Calu3 (cell line): Measurements from ENCODE around the gene GAPVD1. TPM values are rescaled to one million over a fixed set of nuclear protein-coding genes. Genes with fewer than 3 reads are reported as not detected.
A peak's percentile ranks its signal among the peaks of the same experiment; 100 is the strongest.
"Not testable (repeated sequence)": the region's sequence is repeated elsewhere in the genome, so short reads cannot be mapped to it uniquely, and the experiment has no call there.

Experiments used
- Bru-seq: library from RNA; stranded (reverse); fragments of 400-500 nt; gene quantifications from one replicate; lab custom pipeline; 2021; lab: Mats Ljungman, UMichigan
- BruChase-seq, 2 experiments: library from RNA; stranded (reverse); fragments of 400-500 nt; gene quantifications; one replicate each; lab custom pipeline; 2021; lab: Mats Ljungman, UMichigan
- BruUV-seq: library from RNA; stranded (reverse); fragments of 400-500 nt; replicated peaks from 2 replicates; lab custom pipeline; 2021; lab: Mats Ljungman, UMichigan
- CTCF ChIA-PET: fragments of 300-600 bp; sonication (Branson Sonifier 250); formaldehyde crosslinking; loops from one replicate; lab custom pipeline; 2022; ENCODE audit warnings: antibody characterized with exemption; lab: Charles Lee
- DNase-seq: peaks from one replicate; pipeline ENCODE4 v3.0.0; 2022
- H3K27ac Mint-ChIP-seq: one replicate; pipeline ENCODE4 v1.8.0; 2022; ENCODE audit warnings: mixed read lengths; ENCODE audit not compliant: unreplicated experiment
- H3K27me3 Mint-ChIP-seq: one replicate; pipeline ENCODE4 v1.8.0; 2022; ENCODE audit warnings: mixed read lengths; ENCODE audit not compliant: unreplicated experiment
- H3K36me3 Mint-ChIP-seq: one replicate; pipeline ENCODE4 v1.8.0; 2022; ENCODE audit warnings: mild to moderate bottlenecking, moderate library complexity, mixed read lengths; ENCODE audit not compliant: insufficient read depth, unreplicated experiment
- H3K4me1 Mint-ChIP-seq: one replicate; pipeline ENCODE4 v1.8.0; 2022; ENCODE audit warnings: mild to moderate bottlenecking, low read depth, mixed read lengths; ENCODE audit not compliant: unreplicated experiment
- H3K4me3 Mint-ChIP-seq: one replicate; pipeline ENCODE4 v1.8.0; 2022; ENCODE audit warnings: mild to moderate bottlenecking, low read depth, moderate library complexity, mixed read lengths; ENCODE audit not compliant: unreplicated experiment
- H3K9me3 Mint-ChIP-seq: one replicate; pipeline ENCODE4 v1.8.0; 2022; ENCODE audit warnings: low read depth, mixed read lengths; ENCODE audit not compliant: unreplicated experiment
- intact Hi-C: fragments of 100-400 bp; cut with micrococcal nuclease; formaldehyde crosslinking; loops from one replicate; pipeline ENCODE4 v1.10.0; 2022; ENCODE audit not compliant: unreplicated experiment
- long read RNA-seq: library from polyadenylated mRNA; stranded (forward); transcript quantifications from one replicate; pipeline ENCODE4 v2.0.0, GENCODE V29; 2022
- total RNA-seq: library from RNA; stranded (reverse); gene quantifications from 2 replicates; pipeline ENCODE4 v1.2.3, GENCODE V29; 2022
- TF ChIP-seq, protein P1 (sequence below): fragments of 200-600 bp; IDR thresholded peaks from one replicate; pipeline ENCODE4 v1.8.0; 2022; ENCODE audit warnings: antibody characterized with exemption; ENCODE audit not compliant: unreplicated experiment

The GAPVD1 gene, protein sequence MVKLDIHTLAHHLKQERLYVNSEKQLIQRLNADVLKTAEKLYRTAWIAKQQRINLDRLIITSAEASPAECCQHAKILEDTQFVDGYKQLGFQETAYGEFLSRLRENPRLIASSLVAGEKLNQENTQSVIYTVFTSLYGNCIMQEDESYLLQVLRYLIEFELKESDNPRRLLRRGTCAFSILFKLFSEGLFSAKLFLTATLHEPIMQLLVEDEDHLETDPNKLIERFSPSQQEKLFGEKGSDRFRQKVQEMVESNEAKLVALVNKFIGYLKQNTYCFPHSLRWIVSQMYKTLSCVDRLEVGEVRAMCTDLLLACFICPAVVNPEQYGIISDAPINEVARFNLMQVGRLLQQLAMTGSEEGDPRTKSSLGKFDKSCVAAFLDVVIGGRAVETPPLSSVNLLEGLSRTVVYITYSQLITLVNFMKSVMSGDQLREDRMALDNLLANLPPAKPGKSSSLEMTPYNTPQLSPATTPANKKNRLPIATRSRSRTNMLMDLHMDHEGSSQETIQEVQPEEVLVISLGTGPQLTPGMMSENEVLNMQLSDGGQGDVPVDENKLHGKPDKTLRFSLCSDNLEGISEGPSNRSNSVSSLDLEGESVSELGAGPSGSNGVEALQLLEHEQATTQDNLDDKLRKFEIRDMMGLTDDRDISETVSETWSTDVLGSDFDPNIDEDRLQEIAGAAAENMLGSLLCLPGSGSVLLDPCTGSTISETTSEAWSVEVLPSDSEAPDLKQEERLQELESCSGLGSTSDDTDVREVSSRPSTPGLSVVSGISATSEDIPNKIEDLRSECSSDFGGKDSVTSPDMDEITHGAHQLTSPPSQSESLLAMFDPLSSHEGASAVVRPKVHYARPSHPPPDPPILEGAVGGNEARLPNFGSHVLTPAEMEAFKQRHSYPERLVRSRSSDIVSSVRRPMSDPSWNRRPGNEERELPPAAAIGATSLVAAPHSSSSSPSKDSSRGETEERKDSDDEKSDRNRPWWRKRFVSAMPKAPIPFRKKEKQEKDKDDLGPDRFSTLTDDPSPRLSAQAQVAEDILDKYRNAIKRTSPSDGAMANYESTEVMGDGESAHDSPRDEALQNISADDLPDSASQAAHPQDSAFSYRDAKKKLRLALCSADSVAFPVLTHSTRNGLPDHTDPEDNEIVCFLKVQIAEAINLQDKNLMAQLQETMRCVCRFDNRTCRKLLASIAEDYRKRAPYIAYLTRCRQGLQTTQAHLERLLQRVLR (N-terminal part only)
- total RNA-seq = 28.7 and 32.6 TPM in 2 replicates
- Bru-seq, nascent RNA = percentile 69 among the genes with signal in this experiment
- percentile 70 among the genes with signal in this experiment for BruChase-seq, experiment 1, labeled RNA remaining after a 6-hour chase
- BruChase-seq, experiment 2, labeled RNA remaining after a 2-hour chase = percentile 71 among the genes with signal in this experiment
- long read RNA-seq, partial matches to known transcripts = 3 of 12 reads
- long read RNA-seq, other reads (novel, unspliced or antisense) = 9 of 12 reads

DNA sequence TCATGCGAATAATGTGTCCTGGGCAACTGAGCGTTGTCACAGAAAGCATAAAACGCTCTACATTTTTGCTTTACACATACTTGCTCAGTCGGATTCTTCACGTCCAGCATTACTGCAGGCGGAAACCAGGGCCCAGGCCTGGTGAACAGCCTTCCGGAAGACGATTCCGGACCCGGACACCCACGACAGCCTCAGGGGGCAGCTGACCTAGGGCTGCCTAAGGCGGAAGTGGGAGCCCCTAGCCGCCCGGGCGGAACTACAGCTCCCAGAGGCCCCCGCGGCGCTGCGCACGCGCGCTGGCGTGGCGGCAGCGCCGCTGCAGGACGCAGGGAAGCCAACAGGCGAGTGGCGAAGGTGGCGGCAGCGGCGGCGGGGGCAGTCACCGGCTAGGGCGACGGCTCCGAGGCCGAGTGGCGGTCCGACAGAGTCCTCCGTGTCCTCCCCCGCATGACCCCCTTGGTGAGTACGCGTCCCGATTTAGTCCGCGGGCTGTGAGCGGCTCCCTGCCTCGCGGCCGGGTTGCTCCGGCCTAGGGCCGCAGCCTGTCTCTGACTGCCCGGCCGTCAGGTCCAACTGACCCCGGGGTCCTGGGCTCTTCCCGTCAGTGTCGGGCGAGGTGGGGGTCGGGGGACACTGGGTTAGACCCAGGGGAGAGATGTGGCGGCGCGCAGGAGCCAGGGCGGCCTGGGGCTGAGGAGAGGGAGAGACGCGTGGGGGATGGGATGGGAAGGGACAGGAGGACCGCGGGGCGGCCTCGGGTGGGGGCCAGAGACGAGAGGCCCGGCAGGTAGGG is at the start of gene GAPVD1:
Gene GAPVD1, plus strand, starts transcription at position 326 of the 793 bp plus-strand sequence. CDS start 37,096 bp downstream, outside the sequence.
- no TSS peak for BruUV-seq
- H3K4me1 Mint-ChIP-seq = peaks cover 9% of the 10 kb centered on the region
- no peaks in the 10 kb centered on the region for H3K9me3 Mint-ChIP-seq
- intact Hi-C loops = no loop called here
- peak within 1 kb of the TSS; percentile 93 for H3K4me3 Mint-ChIP-seq
- CTCF ChIA-PET = interaction anchor here (0.5 to 1.9 kb wide), 5 partner anchors 11 to 1238 kb away, joined by 3 to 6 read pairs (median 4); partner anchors contain the start of gene HSPA5
- DNase-seq = peak; percentile 89
- TF ChIP-seq, protein P1, sequence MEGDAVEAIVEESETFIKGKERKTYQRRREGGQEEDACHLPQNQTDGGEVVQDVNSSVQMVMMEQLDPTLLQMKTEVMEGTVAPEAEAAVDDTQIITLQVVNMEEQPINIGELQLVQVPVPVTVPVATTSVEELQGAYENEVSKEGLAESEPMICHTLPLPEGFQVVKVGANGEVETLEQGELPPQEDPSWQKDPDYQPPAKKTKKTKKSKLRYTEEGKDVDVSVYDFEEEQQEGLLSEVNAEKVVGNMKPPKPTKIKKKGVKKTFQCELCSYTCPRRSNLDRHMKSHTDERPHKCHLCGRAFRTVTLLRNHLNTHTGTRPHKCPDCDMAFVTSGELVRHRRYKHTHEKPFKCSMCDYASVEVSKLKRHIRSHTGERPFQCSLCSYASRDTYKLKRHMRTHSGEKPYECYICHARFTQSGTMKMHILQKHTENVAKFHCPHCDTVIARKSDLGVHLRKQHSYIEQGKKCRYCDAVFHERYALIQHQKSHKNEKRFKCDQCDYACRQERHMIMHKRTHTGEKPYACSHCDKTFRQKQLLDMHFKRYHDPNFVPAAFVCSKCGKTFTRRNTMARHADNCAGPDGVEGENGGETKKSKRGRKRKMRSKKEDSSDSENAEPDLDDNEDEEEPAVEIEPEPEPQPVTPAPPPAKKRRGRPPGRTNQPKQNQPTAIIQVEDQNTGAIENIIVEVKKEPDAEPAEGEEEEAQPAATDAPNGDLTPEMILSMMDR = no peak
- H3K36me3 Mint-ChIP-seq = peaks cover 27% of the 10 kb centered on the region
- H3K27me3 Mint-ChIP-seq = no peaks in the 10 kb centered on the region
- H3K27ac Mint-ChIP-seq = peak within 1 kb of the TSS; percentile 63

DNA sequence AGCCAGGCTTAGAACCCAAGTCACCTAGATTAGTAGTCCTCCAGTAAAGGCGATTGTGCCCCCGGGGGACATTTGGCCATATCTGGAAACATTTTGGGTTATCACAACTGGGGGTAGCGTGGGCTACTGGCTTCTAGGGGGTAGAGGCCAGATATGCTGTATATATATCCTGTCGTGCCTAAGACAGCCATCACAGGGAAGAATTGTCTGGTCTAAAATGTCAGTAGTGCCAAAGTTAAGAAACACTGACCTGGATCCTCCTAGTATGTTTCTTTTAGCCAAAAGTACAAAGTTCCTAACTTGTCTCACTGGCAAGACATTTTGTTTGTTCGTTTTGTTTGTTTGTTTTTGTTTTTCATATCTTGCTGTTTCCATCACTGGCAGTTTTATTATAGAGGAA is 47.4 kb upstream of the GAPVD1 start:
- TF ChIP-seq, protein P1 = no peak
- CTCF ChIA-PET = no interaction called here
- Mint-ChIP-seq H3K4me3 (no peak overlapping the region), H3K4me1 (no peaks in the 10 kb centered on the region), H3K9me3 (no peaks in the 10 kb centered on the region), H3K36me3 (peaks cover 7% of the 10 kb centered on the region), H3K27ac (no peak overlapping the region), H3K27me3 (no peaks in the 10 kb centered on the region)
- DNase-seq = no peak
- intact Hi-C loops = no loop called here
- BruUV-seq = no TSS peak

DNA sequence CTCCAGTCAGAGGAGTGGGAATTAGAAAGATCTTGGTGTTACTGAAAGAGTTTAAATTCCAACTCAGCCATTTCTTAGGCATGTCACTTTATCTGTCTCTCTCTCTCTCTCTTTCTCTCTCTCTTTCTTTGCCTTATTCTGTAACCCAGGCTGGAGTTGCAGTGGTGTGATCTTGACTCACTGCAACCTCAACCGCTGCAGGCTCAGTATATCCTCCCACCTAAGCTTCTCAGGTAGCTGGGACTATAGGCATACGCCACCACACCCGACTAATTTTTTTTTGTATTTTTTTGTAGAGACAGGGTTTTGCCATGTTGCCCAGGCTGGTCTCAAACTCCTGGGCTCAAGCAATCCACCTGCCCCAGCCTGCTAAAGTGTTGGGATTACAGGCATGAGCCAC is 43.0 kb upstream of the GAPVD1 start:
- Mint-ChIP-seq H3K4me1 (no peaks in the 10 kb centered on the region), H3K36me3 (no peaks in the 10 kb centered on the region), H3K9me3 (no peaks in the 10 kb centered on the region), H3K4me3 (no peak overlapping the region), H3K27me3 (no peaks in the 10 kb centered on the region), H3K27ac (no peak overlapping the region)
- TF ChIP-seq, protein P1 = no peak
- DNase-seq = no peak
- CTCF ChIA-PET = no interaction called here
- intact Hi-C loops = no loop called here
- BruUV-seq = no TSS peak

DNA sequence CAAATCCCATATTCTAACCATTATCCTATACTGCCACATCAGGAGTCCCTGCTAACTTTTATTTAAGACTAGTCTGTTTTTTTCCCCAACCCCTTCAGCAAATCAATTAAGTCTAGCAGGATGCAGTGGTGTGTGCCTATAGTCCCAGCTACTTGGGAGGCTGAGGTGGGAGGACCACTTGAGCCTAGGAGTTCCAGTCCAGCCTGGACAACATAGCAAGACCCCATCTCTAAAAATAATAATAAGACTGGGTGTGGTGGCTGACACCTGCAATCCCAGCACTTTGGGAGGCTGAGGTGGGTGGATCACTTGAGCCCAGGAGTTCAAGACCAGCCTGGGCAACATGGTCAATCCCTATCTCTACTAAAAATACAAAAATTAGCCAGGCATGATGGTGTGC is 36.8 kb upstream of the GAPVD1 start:
- BruUV-seq, H3K27me3 Mint-ChIP-seq, H3K9me3 Mint-ChIP-seq, DNase-seq, H3K27ac Mint-ChIP-seq, H3K4me1 Mint-ChIP-seq, H3K4me3 Mint-ChIP-seq, intact Hi-C loops, H3K36me3 Mint-ChIP-seq: not testable (repeated sequence)
- CTCF ChIA-PET = interaction anchor here (0.6 kb wide), 1 partner anchor 37 kb away, joined by 4 read pairs; the partner anchor contains the start of gene GAPVD1
